Activated naive CD8-positive, alpha-beta T cell treated with anti-CD3 and anti-CD28 coated beads, Interleukin-2, amount 10 ng/mL, durations not matched to agents 7 days and 5 days (primary cell): ENCODE data around the gene PACSIN1. TPM values are rescaled to one million over a fixed set of nuclear protein-coding genes. Genes with fewer than 3 reads are reported as not detected.

Experiments used
- ATAC-seq: fragments of 150-1000 bp; cut with Tn5 transposase; one replicate; pipeline ENCODE4 v1.10.0; 2021; ENCODE audit warnings: low read depth, moderate library complexity
- POLR2A ChIA-PET: fragments of 350-600 bp; sonication (Branson Sonifier 250); formaldehyde crosslinking; loops from one replicate; lab custom pipeline; 2021; ENCODE audit warnings: antibody characterized with exemption; lab: Charles Lee
- DNase-seq: peaks from one replicate; pipeline ENCODE4 v3.0.0; 2021
- H3K27ac Mint-ChIP-seq: one replicate; pipeline ENCODE4 v1.8.0; 2022; ENCODE audit warnings: mild to moderate bottlenecking, mixed read lengths
- H3K27me3 Mint-ChIP-seq: one replicate; pipeline ENCODE4 v1.8.0; 2022; ENCODE audit warnings: mild to moderate bottlenecking, moderate library complexity, mixed read lengths
- H3K36me3 Mint-ChIP-seq: one replicate; pipeline ENCODE4 v1.8.0; 2021; ENCODE audit warnings: mild to moderate bottlenecking, mixed read lengths
- H3K4me1 Mint-ChIP-seq: one replicate; pipeline ENCODE4 v1.8.0; 2021; ENCODE audit warnings: mixed read lengths
- H3K4me3 Mint-ChIP-seq: one replicate; pipeline ENCODE4 v1.8.0; 2022; ENCODE audit warnings: mild to moderate bottlenecking, moderate library complexity, mixed read lengths
- H3K9me3 Mint-ChIP-seq: one replicate; pipeline ENCODE4 v1.8.0; 2021; ENCODE audit warnings: mixed read lengths
- total RNA-seq, 2 experiments: library from RNA; stranded (reverse); gene quantifications; one replicate each; pipeline ENCODE4 v1.2.3, GENCODE V29; 2021

The PACSIN1 gene
- total RNA-seq, 2 experiments from 2014 or later: 3.1 to 4.5 TPM

DNA sequence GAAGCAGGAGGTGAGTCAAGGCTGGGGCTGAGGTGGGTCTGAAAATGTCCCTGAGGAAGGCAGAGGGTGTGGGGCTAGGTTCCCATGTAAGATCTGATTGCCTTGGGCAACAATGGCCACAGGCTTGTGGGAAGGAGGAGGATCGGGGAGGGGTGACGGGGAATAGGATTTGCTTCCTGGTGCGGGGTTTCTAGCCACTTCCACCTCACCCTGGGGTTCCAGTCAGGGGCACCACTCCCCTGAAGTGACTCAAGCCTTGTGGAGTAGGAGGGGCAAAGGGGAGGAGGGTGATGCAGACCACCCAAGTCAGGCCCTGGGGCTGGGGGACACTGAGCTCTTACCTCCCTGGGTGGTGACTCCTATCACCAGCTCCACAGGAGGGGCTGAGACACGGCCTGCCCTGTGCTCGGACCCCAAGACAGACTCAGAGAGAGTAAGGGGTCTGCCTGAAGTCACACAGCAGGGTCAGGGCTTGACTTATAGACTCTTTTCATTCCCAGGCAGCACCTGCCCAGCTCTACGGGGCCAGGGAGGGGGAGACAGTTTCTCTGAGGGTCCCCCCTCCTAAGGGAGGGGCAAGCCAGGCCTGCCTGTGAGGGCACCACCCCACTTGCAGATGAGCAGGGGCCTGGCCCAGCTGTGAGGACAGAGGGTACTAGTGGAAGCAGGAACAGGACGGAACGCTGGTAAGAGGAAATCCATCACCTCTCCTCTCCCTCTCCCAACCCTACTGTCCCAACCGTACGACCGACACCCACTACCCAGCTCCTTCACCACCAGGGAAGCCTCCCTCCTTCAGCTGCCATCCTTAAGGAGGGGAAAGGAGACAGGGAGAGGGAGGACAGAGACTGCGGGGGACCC, 102.7 kb downstream of the PACSIN1 start:
- DNase-seq (no peak), ATAC-seq (no peak)
- H3K36me3 Mint-ChIP-seq: no peaks in the 10 kb centered on the region
- POLR2A ChIA-PET: interaction anchor here (0.6 kb wide), 1 partner anchor 74 kb away, joined by 3 read pairs; no protein-coding TSS in a partner anchor
- H3K4me1 Mint-ChIP-seq: no peaks in the 10 kb centered on the region
- H3K9me3 Mint-ChIP-seq: no peaks in the 10 kb centered on the region
- H3K27me3 Mint-ChIP-seq: no peaks in the 10 kb centered on the region
- no peak overlapping the region for H3K4me3 Mint-ChIP-seq
- no peak overlapping the region for H3K27ac Mint-ChIP-seq

DNA sequence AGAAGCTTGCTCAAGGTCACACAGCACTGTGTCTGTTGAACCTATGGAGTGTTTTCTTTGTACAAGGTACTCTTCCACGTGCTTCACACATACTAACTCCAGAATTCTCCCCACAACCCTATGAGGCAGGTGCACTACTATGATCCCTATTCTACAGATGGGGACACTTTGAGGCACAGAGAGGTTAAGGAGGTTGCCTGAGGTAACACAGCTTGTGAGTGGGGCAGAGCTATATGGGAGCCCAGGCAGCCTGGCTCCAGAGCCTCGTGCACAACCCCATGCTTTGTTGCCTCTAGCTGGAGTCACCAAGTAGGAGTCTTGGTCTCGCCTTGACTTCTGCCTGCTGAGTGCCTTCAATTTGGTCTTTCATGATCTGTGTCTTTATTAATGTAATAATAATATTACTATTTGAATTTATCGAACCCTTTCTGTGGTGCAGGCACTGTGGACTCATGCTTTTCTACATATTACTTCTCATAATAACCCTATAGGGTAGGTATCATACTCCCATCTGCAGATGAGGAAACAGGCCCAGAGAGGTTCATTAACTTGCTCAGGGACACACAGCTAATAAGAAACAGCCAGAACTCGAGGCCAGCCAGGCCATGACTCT, 103.6 kb downstream of the PACSIN1 start:
- H3K4me3 Mint-ChIP-seq: no peak overlapping the region
- POLR2A ChIA-PET: no interaction called here
- no peaks in the 10 kb centered on the region for H3K27me3 Mint-ChIP-seq
- ATAC-seq: no peak
- H3K27ac Mint-ChIP-seq: no peak overlapping the region
- H3K9me3 Mint-ChIP-seq: no peaks in the 10 kb centered on the region
- no peaks in the 10 kb centered on the region for H3K36me3 Mint-ChIP-seq
- H3K4me1 Mint-ChIP-seq: no peaks in the 10 kb centered on the region
- DNase-seq: no peak

DNA sequence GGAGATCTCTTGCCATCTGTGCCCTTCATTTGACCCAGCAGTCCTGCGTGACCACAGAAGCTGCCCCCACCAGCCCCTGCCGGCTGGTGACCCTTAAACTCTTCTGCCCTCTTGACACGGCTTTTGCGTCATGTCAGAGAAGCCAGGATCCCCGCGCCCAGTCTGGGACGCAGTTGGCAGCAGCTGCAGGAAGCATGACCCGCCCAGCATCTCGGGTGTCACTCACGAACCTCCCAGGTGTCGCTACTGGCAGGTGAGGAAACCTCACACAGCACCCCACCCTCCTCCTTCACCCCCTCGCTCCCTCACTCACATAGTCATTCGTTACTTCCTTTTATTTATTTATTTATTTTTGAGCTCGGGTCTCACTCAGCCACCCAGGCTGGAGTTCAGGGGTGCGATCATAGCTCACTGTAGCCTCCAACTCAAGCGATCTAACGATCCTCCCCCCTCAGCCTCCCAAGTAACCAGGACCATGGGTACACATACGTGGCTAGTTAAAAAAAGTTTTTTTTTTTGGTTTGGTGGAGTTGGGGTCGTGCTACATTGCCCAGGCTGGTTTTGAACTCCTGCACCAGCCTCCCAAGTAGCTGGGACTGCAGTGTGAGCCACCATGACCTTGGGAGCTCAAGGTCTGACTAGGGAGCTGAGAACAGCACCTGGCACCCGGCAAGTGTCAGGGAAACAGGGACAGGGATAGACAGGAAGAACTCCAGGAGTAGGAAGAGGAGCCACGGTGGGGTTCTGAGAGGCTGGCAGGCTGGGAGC, 104.4 kb downstream of the PACSIN1 start:
- DNase-seq (no peak), ATAC-seq (no peak)
- H3K4me3 Mint-ChIP-seq: no peak overlapping the region
- POLR2A ChIA-PET: interaction anchor here (0.6 kb wide), 2 partner anchors 63 to 795 kb away, joined by 3 read pairs; no protein-coding TSS in a partner anchor
- H3K36me3 Mint-ChIP-seq: no peaks in the 10 kb centered on the region
- H3K27me3 Mint-ChIP-seq: no peaks in the 10 kb centered on the region
- H3K27ac Mint-ChIP-seq: no peak overlapping the region
- no peaks in the 10 kb centered on the region for H3K4me1 Mint-ChIP-seq
- no peaks in the 10 kb centered on the region for H3K9me3 Mint-ChIP-seq

DNA sequence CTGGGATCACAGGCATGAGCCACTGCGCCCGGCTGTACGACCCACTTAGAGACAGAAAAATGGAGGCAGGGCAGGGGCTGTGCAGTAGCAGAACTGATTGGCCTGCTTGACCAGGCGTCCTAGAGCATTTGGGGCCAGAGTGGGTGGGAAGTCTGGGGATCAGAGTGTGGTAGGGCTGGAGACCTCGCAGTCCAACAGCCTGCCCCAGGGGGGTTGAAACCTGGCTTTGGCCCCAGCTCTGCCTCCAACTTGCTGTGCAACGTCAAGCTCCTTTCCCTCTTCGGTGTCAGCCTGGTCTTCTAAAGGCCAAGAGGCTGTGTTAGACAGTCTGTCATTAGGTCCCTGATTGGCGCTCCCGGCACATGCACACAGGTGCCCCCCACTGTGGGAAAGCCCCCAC, 105.5 kb downstream of the PACSIN1 start:
- no peak for DNase-seq
- POLR2A ChIA-PET: interaction anchor here (0.6 to 0.7 kb wide), 3 partner anchors 31 to 1775 kb away, joined by 3 read pairs; no protein-coding TSS in a partner anchor

DNA sequence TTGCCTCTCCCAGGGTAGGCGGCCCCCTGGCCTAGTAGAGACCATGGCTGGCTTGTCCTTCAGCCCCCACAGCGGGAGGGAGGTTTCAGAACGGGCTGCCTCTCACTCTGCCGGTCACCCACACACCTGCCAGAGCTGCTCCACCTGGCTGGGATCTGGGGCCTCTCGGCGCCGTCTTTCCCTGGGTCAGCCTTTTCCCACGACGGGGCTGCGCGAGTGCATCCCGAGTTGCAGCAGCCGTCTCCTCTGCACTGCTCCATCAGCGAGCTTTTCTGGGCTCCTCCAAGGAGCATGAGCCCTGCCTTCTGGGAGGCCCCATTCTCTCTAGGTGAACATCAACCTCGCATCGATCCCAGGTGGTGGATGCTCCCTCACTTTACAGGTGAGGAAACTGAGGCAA, 106.1 kb downstream of the PACSIN1 start:
- no peak overlapping the region for H3K27ac Mint-ChIP-seq
- POLR2A ChIA-PET: no interaction called here
- ATAC-seq: no peak
- H3K27me3 Mint-ChIP-seq: no peaks in the 10 kb centered on the region
- no peak overlapping the region for H3K4me3 Mint-ChIP-seq
- no peaks in the 10 kb centered on the region for H3K9me3 Mint-ChIP-seq
- H3K4me1 Mint-ChIP-seq: peaks cover 8% of the 10 kb centered on the region
- H3K36me3 Mint-ChIP-seq: no peaks in the 10 kb centered on the region
- DNase-seq: no peak

More for the DNA sequence above, 105.5 kb downstream of the PACSIN1 start:
- ATAC-seq: no peak
- Mint-ChIP-seq H3K27ac (no peak overlapping the region), H3K27me3 (no peaks in the 10 kb centered on the region), H3K9me3 (no peaks in the 10 kb centered on the region), H3K36me3 (no peaks in the 10 kb centered on the region), H3K4me3 (no peak overlapping the region), H3K4me1 (peaks cover 5% of the 10 kb centered on the region)

DNA sequence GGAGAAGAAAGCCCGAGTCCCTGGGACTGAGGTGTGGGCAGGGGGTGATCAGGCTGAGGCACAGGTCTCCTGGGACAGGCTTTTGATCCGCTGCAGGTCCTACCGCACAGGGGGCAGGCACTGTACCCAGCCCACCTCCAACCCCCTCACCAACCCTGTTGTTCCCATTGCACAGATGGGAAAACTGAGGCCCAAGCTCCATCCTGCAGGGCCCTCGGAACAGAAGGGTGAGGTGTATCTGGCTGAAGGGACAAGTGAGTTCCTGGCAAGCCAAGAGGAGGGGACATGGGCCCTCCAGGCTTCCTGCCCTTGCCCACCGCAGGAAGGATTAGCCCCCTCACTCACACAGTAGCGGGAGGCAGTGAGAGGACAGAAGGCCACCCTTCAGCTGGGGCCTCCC, 106.7 kb downstream of the PACSIN1 start:
- H3K27ac Mint-ChIP-seq: no peak overlapping the region

DNA sequence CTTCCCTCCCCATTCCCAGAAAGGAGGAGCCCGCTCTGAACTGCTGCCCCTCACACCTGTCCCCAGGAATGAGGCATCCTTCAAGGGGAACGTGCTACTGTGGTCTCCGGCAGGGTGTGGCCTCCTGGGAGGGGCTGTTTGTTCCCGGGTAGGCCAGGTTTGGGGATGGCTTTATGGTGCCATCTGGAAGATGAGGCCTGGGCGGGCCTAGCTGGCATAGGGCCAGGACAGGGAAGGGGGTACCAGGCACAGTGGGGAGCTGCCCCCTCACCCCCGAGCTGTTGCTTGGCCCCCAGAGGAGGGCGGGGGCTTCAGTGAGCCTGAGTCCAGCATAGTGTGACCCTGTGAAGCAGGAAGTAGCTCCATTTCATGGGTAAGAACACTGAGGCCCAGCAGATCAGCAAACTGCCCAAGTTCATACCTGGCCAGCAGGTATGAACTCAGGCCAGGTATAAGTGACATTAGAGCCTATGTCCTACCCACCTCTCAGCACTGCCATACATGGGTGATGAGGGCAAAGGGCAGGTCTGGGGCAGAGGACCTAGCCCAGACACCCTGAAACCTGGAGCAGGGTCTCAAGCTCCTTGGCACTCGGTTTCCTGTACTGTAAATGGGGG, 107.8 kb downstream of the PACSIN1 start:
- H3K36me3 Mint-ChIP-seq: no peaks in the 10 kb centered on the region
- POLR2A ChIA-PET: no interaction called here
- ATAC-seq (no peak), DNase-seq (no peak)
- H3K27me3 Mint-ChIP-seq: no peaks in the 10 kb centered on the region
- no peak overlapping the region for H3K27ac Mint-ChIP-seq
- H3K4me1 Mint-ChIP-seq: peaks cover 8% of the 10 kb centered on the region
- no peaks in the 10 kb centered on the region for H3K9me3 Mint-ChIP-seq
- no peak overlapping the region for H3K4me3 Mint-ChIP-seq

More for the DNA sequence above, 106.7 kb downstream of the PACSIN1 start:
- H3K9me3 Mint-ChIP-seq: no peaks in the 10 kb centered on the region
- ATAC-seq (no peak), DNase-seq (no peak)
- no peaks in the 10 kb centered on the region for H3K36me3 Mint-ChIP-seq
- H3K4me3 Mint-ChIP-seq: no peak overlapping the region
- no peaks in the 10 kb centered on the region for H3K27me3 Mint-ChIP-seq
- POLR2A ChIA-PET: no interaction called here
- peaks cover 8% of the 10 kb centered on the region for H3K4me1 Mint-ChIP-seq

DNA sequence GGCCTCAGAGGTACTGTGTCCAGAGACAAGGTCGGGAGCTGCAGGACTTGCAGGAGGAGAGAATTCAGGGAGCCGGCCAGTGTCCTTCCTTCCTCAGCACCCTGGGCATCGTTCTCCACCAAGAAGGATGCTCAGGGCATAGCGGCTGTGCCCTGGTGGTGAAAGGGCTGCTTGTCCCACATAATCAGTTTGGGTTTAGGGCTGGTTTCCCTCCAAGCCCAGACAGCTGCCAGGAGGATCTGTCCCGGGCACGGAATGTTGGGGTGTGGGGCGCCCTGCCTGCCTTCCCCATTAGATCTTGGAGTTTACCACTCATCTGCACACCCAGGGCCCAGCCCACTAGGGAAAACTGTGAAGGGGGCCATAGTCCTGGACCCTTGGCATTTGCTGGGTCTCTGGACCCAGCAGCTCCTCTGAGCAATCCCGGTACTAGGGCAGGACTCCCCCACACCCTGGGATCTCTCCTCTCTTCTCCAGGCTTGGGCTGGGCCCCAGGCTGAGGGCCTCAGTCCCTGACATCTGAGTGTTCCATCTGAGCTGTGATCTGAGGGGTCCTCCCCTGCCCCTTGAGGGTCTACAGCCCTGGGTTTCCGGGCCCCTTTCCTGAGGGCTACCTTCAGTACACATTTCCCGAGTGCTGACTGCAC, 108.9 kb downstream of the PACSIN1 start:
- no peaks in the 10 kb centered on the region for H3K36me3 Mint-ChIP-seq
- POLR2A ChIA-PET: no interaction called here
- no peak for ATAC-seq
- peaks cover 8% of the 10 kb centered on the region for H3K4me1 Mint-ChIP-seq
- H3K27me3 Mint-ChIP-seq: no peaks in the 10 kb centered on the region
- no peak for DNase-seq
- no peaks in the 10 kb centered on the region for H3K9me3 Mint-ChIP-seq
- no peak overlapping the region for H3K27ac Mint-ChIP-seq
- H3K4me3 Mint-ChIP-seq: no peak overlapping the region

DNA sequence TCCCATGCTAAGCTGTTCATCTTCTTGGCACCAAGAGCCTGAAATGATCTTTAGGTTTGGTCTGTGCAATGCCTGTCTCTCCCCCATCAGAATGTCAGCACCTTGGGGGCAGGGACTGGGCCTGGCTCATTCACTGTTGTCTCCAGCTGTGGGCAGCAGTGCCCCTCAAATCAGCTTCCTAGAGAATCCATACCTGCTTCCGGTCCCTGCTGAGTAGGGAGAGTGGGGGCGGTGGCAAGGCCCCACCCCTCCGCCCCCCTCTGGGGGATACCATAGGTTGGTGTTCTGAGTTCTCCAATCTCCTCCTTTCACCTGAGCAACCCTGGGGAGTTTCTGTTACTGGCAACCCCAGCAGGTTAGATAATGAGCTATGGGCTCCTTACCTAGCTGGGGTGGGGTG, 109.5 kb downstream of the PACSIN1 start:
- H3K36me3 Mint-ChIP-seq: no peaks in the 10 kb centered on the region
- H3K27me3 Mint-ChIP-seq: no peaks in the 10 kb centered on the region
- peaks cover 8% of the 10 kb centered on the region for H3K4me1 Mint-ChIP-seq
- no peak for DNase-seq
- no peak for ATAC-seq
- no peaks in the 10 kb centered on the region for H3K9me3 Mint-ChIP-seq
- POLR2A ChIA-PET: no interaction called here
- no peak overlapping the region for H3K27ac Mint-ChIP-seq
- H3K4me3 Mint-ChIP-seq: no peak overlapping the region

DNA sequence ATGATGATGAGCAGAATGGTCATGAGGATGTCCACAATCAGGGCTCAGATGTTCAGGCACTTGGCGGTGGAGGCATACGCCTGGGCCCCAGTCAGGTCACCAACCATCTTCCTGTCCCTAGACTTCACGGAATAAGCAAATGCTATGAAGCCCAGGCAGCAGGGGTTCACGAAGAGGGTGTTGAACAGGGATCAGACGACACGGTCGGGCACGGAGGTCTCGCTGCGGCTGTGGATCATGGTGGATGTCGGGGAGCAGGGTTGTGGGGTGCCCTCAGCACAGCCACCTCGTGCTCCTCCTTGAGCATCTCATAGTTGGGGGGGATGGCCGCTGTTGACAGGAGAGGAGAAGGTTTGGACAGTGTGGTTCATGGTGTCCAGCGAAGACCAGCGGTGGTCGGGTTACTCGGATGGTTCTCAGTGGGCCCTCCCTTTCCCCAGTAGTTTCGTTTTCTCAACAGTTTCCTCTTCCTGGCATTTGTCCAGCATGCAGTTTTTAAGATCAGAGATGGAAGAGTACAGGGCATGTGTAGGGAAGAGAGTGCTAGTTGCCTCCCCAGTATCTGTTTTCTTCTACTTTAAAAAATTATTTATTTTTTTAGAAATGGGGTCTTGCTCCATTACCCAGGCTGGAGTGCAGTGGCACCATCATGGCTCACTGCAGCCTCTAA, 110.5 kb downstream of the PACSIN1 start:
- Mint-ChIP-seq H3K27ac (peak overlapping the region; percentile 22), H3K36me3 (no peaks in the 10 kb centered on the region), H3K9me3 (no peaks in the 10 kb centered on the region), H3K4me1 (peaks cover 8% of the 10 kb centered on the region), H3K4me3 (no peak overlapping the region), H3K27me3 (no peaks in the 10 kb centered on the region)
- no peak for DNase-seq
- no peak for ATAC-seq
- POLR2A ChIA-PET: no interaction called here

DNA sequence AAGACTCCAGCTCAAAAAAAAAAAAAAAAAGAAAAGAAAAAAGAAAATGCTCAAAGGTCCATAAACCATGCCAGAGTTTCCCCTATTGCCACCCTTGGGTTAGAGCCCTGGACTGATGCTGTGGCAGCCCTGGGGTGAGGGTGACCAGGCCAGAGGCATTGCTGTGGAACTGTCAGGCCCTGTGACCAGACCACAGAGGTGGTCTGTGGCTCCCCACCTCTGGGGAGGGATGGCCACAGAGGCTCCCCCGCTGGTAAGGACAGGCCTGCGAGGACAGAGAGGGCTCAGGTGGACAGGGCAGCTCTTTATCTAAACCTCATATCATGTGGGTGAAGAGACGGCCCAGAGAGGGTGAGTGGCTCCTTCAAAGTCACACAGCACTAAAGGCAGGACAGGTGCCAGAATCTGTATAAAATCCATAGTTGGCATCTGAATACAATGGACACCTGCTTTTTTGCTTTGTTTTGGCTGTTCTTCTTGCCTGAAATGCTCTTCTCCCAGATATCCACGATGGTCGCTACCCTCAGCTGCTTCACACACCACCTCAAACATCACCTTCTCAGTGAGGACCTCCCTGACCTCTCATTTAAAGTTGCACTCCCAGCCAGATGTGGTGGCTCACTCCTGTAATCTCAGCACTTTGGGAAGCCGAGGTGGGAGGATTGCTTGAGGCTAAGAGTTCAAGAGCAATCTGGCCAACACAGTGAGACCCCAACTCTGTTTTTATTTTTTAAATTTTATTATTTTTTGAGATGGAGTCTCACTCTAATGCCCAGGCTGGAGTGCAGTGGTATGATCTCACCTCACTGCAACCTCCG, 112.8 kb downstream of the PACSIN1 start:
- POLR2A ChIA-PET: interaction anchor here (1.2 kb wide), 1 partner anchor 117 kb away, joined by 4 read pairs; no protein-coding TSS in a partner anchor
- Mint-ChIP-seq H3K9me3 (no peaks in the 10 kb centered on the region), H3K4me1 (peaks cover 8% of the 10 kb centered on the region), H3K36me3 (no peaks in the 10 kb centered on the region), H3K27me3 (no peaks in the 10 kb centered on the region), H3K4me3 (no peak overlapping the region), H3K27ac (no peak overlapping the region)
- ATAC-seq (no peak), DNase-seq (no peak)
